Body of pancreas (tissue), 4 donors: ENCODE measurements around the gene SREBF2. TPM values are rescaled to one million over a fixed set of nuclear protein-coding genes. Genes with fewer than 3 reads are reported as not detected.

ENCODE experiments used
- ATAC-seq: fragments of 150-250 bp; one replicate; pipeline ENCODE4 v1.9.1; 2016
- DNase-seq, 4 donors: peaks; one replicate each; pipeline ENCODE4 v3.0.0-alpha.2; 2019
- H3K27ac ChIP-seq, 4 donors: fragments of 200-600 bp; sonication (generic); 1 replicate in 3 of 4; 2 replicates in 1 of 4; pipeline versions ENCODE4 v1.5.1 to v1.6.1; 2016 to 2019; ENCODE audit warnings: mild to moderate bottlenecking in 1 of 4, mixed read lengths in 1 of 4, moderate library complexity in 1 of 4
- H3K27me3 ChIP-seq, 2 donors: fragments of 200-600 bp; sonication (generic); one replicate each; pipeline ENCODE4 v1.6.0; 2016; ENCODE audit warnings: mild to moderate bottlenecking in 1 of 2
- H3K36me3 ChIP-seq, 2 donors: fragments of 200-600 bp; sonication (generic); replicated peaks in 1 of 2; 2 replicates each; pipeline ENCODE4 v1.5.1; 2016; ENCODE audit warnings: low read depth in 2 of 2; ENCODE audit not compliant: insufficient read depth in 1 of 2
- H3K4me1 ChIP-seq: fragments of 200-600 bp; sonication (generic); one replicate; pipeline ENCODE4 v1.6.0; 2016
- H3K4me3 ChIP-seq, 2 donors: fragments of 200-600 bp; sonication (generic); 1 replicate in 1 of 2; 2 replicates in 1 of 2; pipeline ENCODE4 v1.5.1; 2016 to 2019
- H3K9me3 ChIP-seq, 3 donors: fragments of 200-600 bp; sonication (generic); 1 replicate in 2 of 3; 2 replicates in 1 of 3; pipeline ENCODE4 v1.5.1; 2016
- POLR2A ChIP-seq, 3 donors: fragments of 450-650 bp; IDR thresholded peaks; one replicate each; pipeline ENCODE4 v1.6.1; 2016; ENCODE audit warnings: antibody characterized with exemption in 3 of 3, mild to moderate bottlenecking in 2 of 3
- WGBS, 2 donors: methylation state at CpG; one replicate each; pipeline ENCODE4 v1.1.5; 2017; 5-methylcytosine and 5-hydroxymethylcytosine counted together
- intact Hi-C: fragments of 100-400 bp; cut with DNase I; formaldehyde crosslinking; loops from one replicate; pipeline ENCODE4 v1.15.1; 2023
- total RNA-seq, 2 donors: library from RNA; depleted of rRNA; stranded (reverse); fragments of >200 nt; gene quantifications; one replicate each; pipeline ENCODE4 v1.1.0, GENCODE V29; 2016
- TF ChIP-seq, protein P1 (sequence below), 7 experiments: fragments of 450-650 bp in 4 of 7; fragments of 200-600 bp in 3 of 7; sonication (generic) in 3 of 7; IDR thresholded peaks; one replicate each; pipeline ENCODE4 v1.5.1; 2016 to 2019; ENCODE audit warnings: antibody characterized with exemption in 7 of 7

SREBF2 gene
- total RNA-seq, 2 donors from 2014 or later = 40.2 to 68.6 TPM

DNA sequence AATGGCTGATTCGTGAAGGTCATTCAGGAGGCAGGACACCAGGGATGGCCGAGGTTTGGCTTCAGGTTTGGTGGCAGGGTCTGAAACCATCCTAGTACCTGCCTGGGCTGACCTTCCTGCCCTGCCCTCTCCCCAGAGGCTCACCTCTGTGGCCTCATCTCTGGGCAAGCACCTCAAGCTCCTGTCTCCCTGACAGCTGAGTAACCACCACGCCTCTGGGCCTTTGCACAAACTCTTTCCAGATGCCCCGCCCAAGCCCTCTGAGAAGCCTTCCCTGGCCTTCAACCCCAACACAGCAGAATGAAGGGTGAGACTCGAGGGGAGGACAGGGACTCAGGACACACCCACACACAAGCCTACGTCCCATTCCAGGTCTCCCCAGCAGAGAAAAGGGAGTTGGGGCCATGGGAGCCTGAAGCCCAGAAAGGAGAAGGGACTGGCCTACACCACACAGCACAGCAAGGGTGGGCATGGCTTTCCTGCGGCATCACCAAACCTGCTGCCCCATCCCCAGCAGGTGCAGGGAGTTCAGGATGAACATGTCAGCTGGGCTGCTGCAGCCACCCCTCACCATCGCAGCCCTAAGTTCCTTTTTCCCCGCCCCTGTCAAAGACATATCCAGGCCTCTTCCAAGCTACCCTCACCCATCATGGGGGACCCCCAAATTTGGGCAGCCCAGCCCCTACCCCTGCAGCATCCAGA, 79.6 kb downstream of the SREBF2 start:
- TF ChIP-seq, protein P1, sequence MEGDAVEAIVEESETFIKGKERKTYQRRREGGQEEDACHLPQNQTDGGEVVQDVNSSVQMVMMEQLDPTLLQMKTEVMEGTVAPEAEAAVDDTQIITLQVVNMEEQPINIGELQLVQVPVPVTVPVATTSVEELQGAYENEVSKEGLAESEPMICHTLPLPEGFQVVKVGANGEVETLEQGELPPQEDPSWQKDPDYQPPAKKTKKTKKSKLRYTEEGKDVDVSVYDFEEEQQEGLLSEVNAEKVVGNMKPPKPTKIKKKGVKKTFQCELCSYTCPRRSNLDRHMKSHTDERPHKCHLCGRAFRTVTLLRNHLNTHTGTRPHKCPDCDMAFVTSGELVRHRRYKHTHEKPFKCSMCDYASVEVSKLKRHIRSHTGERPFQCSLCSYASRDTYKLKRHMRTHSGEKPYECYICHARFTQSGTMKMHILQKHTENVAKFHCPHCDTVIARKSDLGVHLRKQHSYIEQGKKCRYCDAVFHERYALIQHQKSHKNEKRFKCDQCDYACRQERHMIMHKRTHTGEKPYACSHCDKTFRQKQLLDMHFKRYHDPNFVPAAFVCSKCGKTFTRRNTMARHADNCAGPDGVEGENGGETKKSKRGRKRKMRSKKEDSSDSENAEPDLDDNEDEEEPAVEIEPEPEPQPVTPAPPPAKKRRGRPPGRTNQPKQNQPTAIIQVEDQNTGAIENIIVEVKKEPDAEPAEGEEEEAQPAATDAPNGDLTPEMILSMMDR (IDR thresholded peaks at IDR 0.05) = no peak
- TF ChIP-seq POLR2A (IDR thresholded peaks at IDR 0.05) = no peak
- no peak overlapping the region for H3K27ac ChIP-seq
- 76 to 85% methylated on average over 6 to 9 of the region's 9 CpGs for WGBS, 2 donors
- H3K4me3 ChIP-seq = no peak overlapping the region
- intact Hi-C loops = no loop called here
- H3K27me3 ChIP-seq = peaks cover 0 to 43% of the 10 kb centered on the region in 2 donors
- ATAC-seq (no peak), DNase-seq (no peak)
- H3K9me3 ChIP-seq = no peaks in the 10 kb centered on the region
- H3K4me1 ChIP-seq = peaks cover 44% of the 10 kb centered on the region
- H3K36me3 ChIP-seq = no peaks in the 10 kb centered on the region

DNA sequence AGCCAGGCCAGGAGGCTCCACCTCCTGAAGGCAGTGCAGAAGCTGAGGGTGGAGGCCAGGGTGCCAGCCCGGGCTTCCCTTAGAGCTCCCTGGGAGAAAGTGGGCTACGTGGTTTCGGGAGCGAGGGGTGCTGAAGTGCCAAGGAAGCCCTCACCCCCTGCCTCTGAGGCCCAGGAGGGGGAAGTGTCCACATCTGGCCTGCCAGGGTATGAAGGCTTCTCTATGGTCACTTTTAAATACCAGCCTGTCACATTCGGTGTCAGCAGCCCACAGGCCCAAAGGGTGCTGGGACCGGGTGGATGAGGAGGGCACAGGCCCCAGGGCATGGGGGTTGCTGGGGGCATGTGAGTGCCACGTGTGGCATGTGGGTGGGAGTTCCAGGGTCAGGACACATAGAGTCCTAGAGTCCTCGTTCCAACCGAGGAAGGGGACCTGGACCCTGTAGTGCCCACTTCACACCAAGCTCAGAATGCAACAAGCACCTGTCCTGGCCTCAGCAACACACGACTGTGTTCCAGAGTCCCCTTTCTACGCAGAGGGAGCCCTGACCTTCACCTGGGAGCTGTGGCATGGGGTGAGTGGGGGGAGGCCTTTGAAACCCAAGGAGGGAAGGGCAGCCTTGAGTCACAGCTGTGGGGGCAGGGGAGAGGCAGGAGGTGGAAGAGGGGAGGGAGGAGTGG, 80.3 kb downstream of the SREBF2 start:
- WGBS, 2 donors = 64 to 79% methylated on average over 6 to 11 of the region's 11 CpGs
- H3K27ac ChIP-seq = no peak overlapping the region
- H3K4me3 ChIP-seq = no peak overlapping the region
- H3K9me3 ChIP-seq = no peaks in the 10 kb centered on the region
- H3K4me1 ChIP-seq = peaks cover 40% of the 10 kb centered on the region
- no peak for DNase-seq
- TF ChIP-seq, protein P1 (IDR thresholded peaks at IDR 0.05) = no peak
- no peak for TF ChIP-seq POLR2A (IDR thresholded peaks at IDR 0.05)
- no peaks in the 10 kb centered on the region for H3K36me3 ChIP-seq
- H3K27me3 ChIP-seq = peaks cover 0 to 43% of the 10 kb centered on the region in 2 donors
- intact Hi-C loops = no loop called here
- ATAC-seq = no peak

DNA sequence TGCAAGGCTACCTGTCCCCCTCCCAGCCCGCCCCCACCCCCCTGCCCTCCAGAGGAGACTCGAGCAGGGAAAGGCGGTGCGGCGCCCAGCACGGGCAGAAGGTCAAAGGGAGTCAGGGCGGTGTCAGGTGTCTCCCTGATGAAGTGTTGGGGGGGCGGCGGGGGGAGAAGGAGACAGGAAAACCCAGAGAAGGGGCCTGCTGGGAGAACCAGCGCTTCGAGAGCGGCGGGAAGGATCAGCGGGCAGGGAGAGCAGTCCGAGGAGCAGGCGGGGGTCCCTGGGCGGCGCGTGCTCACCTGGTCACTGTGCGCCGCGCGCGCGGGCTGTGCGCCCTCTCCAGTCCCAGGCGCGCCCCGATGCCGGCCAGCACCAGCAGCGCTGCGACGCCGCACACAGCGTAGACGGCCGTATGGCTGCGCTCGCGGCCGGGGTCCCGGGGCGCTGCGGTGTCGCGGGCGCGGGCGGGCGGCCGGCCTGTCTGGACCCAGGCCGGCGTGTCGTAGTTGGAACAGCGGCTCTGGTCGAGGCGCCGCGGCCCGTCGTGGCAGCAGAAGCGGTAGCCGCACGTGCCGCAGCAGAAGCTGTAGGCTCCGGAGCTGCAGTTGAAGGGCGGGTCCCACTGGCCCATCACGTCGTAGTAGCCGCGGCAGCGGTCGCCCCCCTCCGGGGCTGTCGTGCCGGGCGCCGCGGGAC, 81.1 kb downstream of the SREBF2 start:
- DNase-seq = no peak

DNA sequence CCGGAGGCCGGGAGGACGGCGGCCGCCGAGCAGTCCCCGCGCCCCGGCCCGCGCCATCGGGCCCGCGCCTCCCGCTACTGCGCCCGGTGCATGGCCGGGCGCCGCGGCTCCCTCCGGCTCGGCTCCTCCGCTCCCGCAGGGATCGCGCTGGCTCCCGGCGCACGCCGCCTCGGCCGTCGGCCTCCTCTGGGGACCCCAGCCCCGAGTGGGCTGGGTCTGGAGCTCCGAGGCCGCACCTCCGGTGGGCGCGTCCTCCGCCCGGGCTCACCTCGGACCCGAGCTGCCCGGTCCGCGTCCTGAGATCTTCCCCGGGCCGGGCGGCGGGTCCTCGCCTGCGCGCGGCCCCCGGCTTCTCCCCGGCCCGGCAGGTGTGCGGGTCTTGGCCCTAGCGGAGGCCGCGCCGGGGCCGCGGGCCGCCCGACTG, 81.7 kb downstream of the SREBF2 start:
- 1 to 2% methylated on average over 20 to 67 of the region's 67 CpGs for WGBS, 2 donors
- TF ChIP-seq, protein P1 (IDR thresholded peaks at IDR 0.05) = no peak
- TF ChIP-seq POLR2A (IDR thresholded peaks at IDR 0.05) = no peak
- peaks cover 41% of the 10 kb centered on the region for H3K4me1 ChIP-seq
- H3K4me3 ChIP-seq = no peak overlapping the region
- ATAC-seq (peak; percentile 7), DNase-seq (no peak)
- peaks cover 0 to 43% of the 10 kb centered on the region in 2 donors for H3K27me3 ChIP-seq
- H3K36me3 ChIP-seq = no peaks in the 10 kb centered on the region
- intact Hi-C loops = no loop called here
- no peaks in the 10 kb centered on the region for H3K9me3 ChIP-seq
- H3K27ac ChIP-seq = no peak overlapping the region

More for the DNA sequence above, 81.1 kb downstream of the SREBF2 start:
- no peak for ATAC-seq
- Histone ChIP-seq H3K27ac (no peak overlapping the region), H3K4me1 (peaks cover 36% of the 10 kb centered on the region), H3K27me3 (peaks cover 0 to 43% of the 10 kb centered on the region in 2 donors), H3K4me3 (no peak overlapping the region), H3K9me3 (no peaks in the 10 kb centered on the region), H3K36me3 (no peaks in the 10 kb centered on the region)
- TF ChIP-seq POLR2A (IDR thresholded peaks at IDR 0.05) = no peak
- TF ChIP-seq, protein P1 (IDR thresholded peaks at IDR 0.05) = no peak
- intact Hi-C loops = no loop called here
- 3% methylated on average over 58 of the region's 79 CpGs; no CpG with 5 or more reads in 1 of the 2 donors for WGBS, 2 donors
